GM10248 (cell line): ENCODE measurements around the gene POM121L12.

ENCODE experiments used
- CTCF ChIA-PET: fragments of 300-600 bp; sonication (Branson Sonifier 250); formaldehyde crosslinking; extraction: SDS; loops from one replicate; lab custom pipeline; 2021; ENCODE audit warnings: antibody characterized with exemption; lab: Yijun Ruan, JAX
- POLR2A ChIA-PET: fragments of 350-650 bp; sonication (Branson Sonifier 250); formaldehyde crosslinking; extraction: SDS; loops from one replicate; lab custom pipeline; 2020; ENCODE audit warnings: antibody characterized with exemption; lab: Yijun Ruan, JAX
- DNase-seq: peaks from one replicate; pipeline ENCODE4 v3.0.0; 2012; ENCODE audit errors: extremely low spot score
- CTCF ChIP-seq: IDR thresholded peaks from 2 replicates; pipeline ENCODE4 v1.5.1; 2012; ENCODE audit warnings: mild to moderate bottlenecking, low read depth; ENCODE audit errors: extremely low read depth, missing control alignments, control extremely low read depth

POM121L12 gene

GRCh38 chr7:53059591-53059990, 24.2 kb downstream of the POM121L12 start:
- POLR2A ChIA-PET, result no interaction called here
- DNase-seq, result no peak
- CTCF ChIA-PET, result no interaction called here
- TF ChIP-seq CTCF, result no peak

- POLR2A ChIA-PET, result no interaction called here
- DNase-seq, result no peak
- CTCF ChIA-PET, result no interaction called here
- TF ChIP-seq CTCF, result no peak
Observed at GRCh38 chr7:53060066-53060465, 24.6 kb downstream of the POM121L12 start.

GRCh38 chr7:53062796-53063195, 27.4 kb downstream of the POM121L12 start:
- DNase-seq, result no peak
- TF ChIP-seq CTCF, result no peak
- POLR2A ChIA-PET, result no interaction called here
- CTCF ChIA-PET, result no interaction called here

- no peak for DNase-seq
- ChIA-PET POLR2A (no interaction called here), CTCF (no interaction called here)
- TF ChIP-seq CTCF, result no peak
Observed at GRCh38 chr7:53068673-53069072, 33.2 kb downstream of the POM121L12 start.

GRCh38 chr7:53070883-53071282, 35.5 kb downstream of the POM121L12 start:
- ChIA-PET POLR2A (no interaction called here), CTCF (no interaction called here)
- no peak for TF ChIP-seq CTCF
- no peak for DNase-seq
